WTC11 (cell line): ENCODE results near the gene HNRNPC. TPM values are rescaled to one million over a fixed set of nuclear protein-coding genes. Genes with fewer than 3 reads are reported as not detected.

Source experiments
- ATAC-seq: fragments of 200-7000 bp; cut with Tn5 transposase; 2 replicates; pipeline ENCODE4 v1.10.0; 2021; ENCODE audit warnings: mild to moderate bottlenecking, moderate library complexity
- CTCF ChIA-PET: fragments of 300-600 bp; sonication (Branson Sonifier 250); formaldehyde crosslinking; loops from one replicate; lab custom pipeline; 2021; ENCODE audit warnings: antibody characterized with exemption; lab: Charles Lee
- POLR2A ChIA-PET: fragments of 350-600 bp; sonication (Branson Sonifier 250); formaldehyde crosslinking; loops from one replicate; lab custom pipeline; 2021; ENCODE audit warnings: antibody characterized with exemption; lab: Charles Lee
- DNase-seq: peaks from one replicate; pipeline ENCODE4 v3.0.0; 2021; ENCODE audit warnings: low spot score
- H3K27ac Mint-ChIP-seq: 2 replicates; pipeline ENCODE4 v1.8.0; 2021; ENCODE audit warnings: mixed read lengths
- H3K27me3 Mint-ChIP-seq: 2 replicates; pipeline ENCODE4 v1.8.0; 2021; ENCODE audit warnings: low read depth, mild to moderate bottlenecking, moderate library complexity, mixed read lengths
- H3K36me3 Mint-ChIP-seq: 2 replicates; pipeline ENCODE4 v1.8.0; 2021; ENCODE audit warnings: mixed read lengths
- H3K4me1 Mint-ChIP-seq: 2 replicates; pipeline ENCODE4 v1.8.0; 2022; ENCODE audit warnings: mixed read lengths
- H3K4me3 Mint-ChIP-seq: 2 replicates; pipeline ENCODE4 v1.8.0; 2021; ENCODE audit warnings: mild to moderate bottlenecking, moderate library complexity, mixed read lengths
- H3K9me3 Mint-ChIP-seq: 2 replicates; pipeline ENCODE4 v1.8.0; 2021; ENCODE audit warnings: mixed read lengths
- AR ChIP-seq: fragments of 250-450 bp; sonication (Bioruptor Pico); IDR thresholded peaks from 2 replicates; pipeline ENCODE4 v1.9.0; 2021; ENCODE audit warnings: mild to moderate bottlenecking
- ATF2 ChIP-seq: sonication (generic); formaldehyde crosslinking; IDR thresholded peaks from 2 replicates; pipeline ENCODE4 v1.8.1; 2022; ENCODE audit warnings: low read depth, missing genetic modification reagents, borderline replicate concordance
- ATF6 ChIP-seq: sonication (generic); formaldehyde crosslinking; IDR thresholded peaks from 2 replicates; pipeline ENCODE4 v1.8.1; 2023; ENCODE audit warnings: mild to moderate bottlenecking, missing genetic modification reagents
- CBFB ChIP-seq: sonication (generic); formaldehyde crosslinking; IDR thresholded peaks from 2 replicates; pipeline ENCODE4 v1.8.1; 2022; ENCODE audit warnings: mild to moderate bottlenecking, low read depth, missing genetic modification reagents
- CDX4 ChIP-seq: fragments of 250-450 bp; sonication (Bioruptor Pico); IDR thresholded peaks from 2 replicates; pipeline ENCODE4 v1.9.0; 2021; ENCODE audit warnings: moderate library complexity, mild to moderate bottlenecking, inconsistent platforms, borderline replicate concordance
- HMGA2 ChIP-seq: fragments of 250-450 bp; sonication (Bioruptor Pico); IDR thresholded peaks from 2 replicates; pipeline ENCODE4 v1.4.0; 2021; ENCODE audit warnings: mild to moderate bottlenecking, moderate library complexity
- JUN ChIP-seq: sonication (generic); formaldehyde crosslinking; IDR thresholded peaks from 2 replicates; pipeline ENCODE4 v1.8.0; 2023; ENCODE audit warnings: mild to moderate bottlenecking, missing genetic modification reagents
- MYBL2 ChIP-seq: sonication (generic); formaldehyde crosslinking; IDR thresholded peaks from 2 replicates; pipeline ENCODE4 v1.8.1; 2023; ENCODE audit warnings: mild to moderate bottlenecking, moderate library complexity, missing genetic modification reagents
- NR1H2 ChIP-seq: sonication (generic); formaldehyde crosslinking; IDR thresholded peaks from 2 replicates; pipeline ENCODE4 v1.9.0; 2021; ENCODE audit warnings: mild to moderate bottlenecking, moderate library complexity, missing genetic modification reagents
- NR3C1 ChIP-seq: sonication (generic); formaldehyde crosslinking; conservative IDR thresholded peaks from 2 replicates; pipeline ENCODE4 v1.8.1; 2023; ENCODE audit warnings: low read depth, mild to moderate bottlenecking, missing genetic modification reagents
- PRDM15 ChIP-seq: sonication (generic); formaldehyde crosslinking; IDR thresholded peaks from 2 replicates; pipeline ENCODE4 v1.8.0; 2022; ENCODE audit warnings: missing genetic modification reagents
- PREB ChIP-seq: sonication (generic); formaldehyde crosslinking; IDR thresholded peaks from 2 replicates; pipeline ENCODE4 v1.8.1; 2022; ENCODE audit warnings: mild to moderate bottlenecking, missing genetic modification reagents, moderate library complexity, borderline replicate concordance
- RELA ChIP-seq: sonication (generic); formaldehyde crosslinking; IDR thresholded peaks from 2 replicates; pipeline ENCODE4 v1.8.1; 2022; ENCODE audit warnings: missing genetic modification reagents, mild to moderate bottlenecking, borderline replicate concordance
- STAT6 ChIP-seq: sonication (generic); formaldehyde crosslinking; conservative IDR thresholded peaks from 2 replicates; pipeline ENCODE4 v1.8.1; 2023; ENCODE audit warnings: mild to moderate bottlenecking, low read depth, missing genetic modification reagents, moderate library complexity
- TEAD4 ChIP-seq: sonication (generic); formaldehyde crosslinking; IDR thresholded peaks from 2 replicates; pipeline ENCODE4 v1.8.0; 2022; ENCODE audit warnings: mild to moderate bottlenecking, missing genetic modification reagents
- USF1 ChIP-seq: sonication (generic); formaldehyde crosslinking; IDR thresholded peaks from 2 replicates; pipeline ENCODE4 v1.8.0; 2022; ENCODE audit warnings: mild to moderate bottlenecking, missing genetic modification reagents
- ZNF263 ChIP-seq: sonication (generic); formaldehyde crosslinking; IDR thresholded peaks from 2 replicates; pipeline ENCODE4 v1.8.1; 2022; ENCODE audit warnings: low read depth, mild to moderate bottlenecking, moderate library complexity, missing genetic modification reagents
- ZNF416 ChIP-seq: fragments of 250-450 bp; sonication (Bioruptor Pico); IDR thresholded peaks from 2 replicates; pipeline ENCODE4 v1.9.0; 2021; ENCODE audit warnings: mild to moderate bottlenecking, inconsistent platforms
- ZNF671 ChIP-seq: fragments of 250-450 bp; sonication (Bioruptor Pico); IDR thresholded peaks from 2 replicates; pipeline ENCODE4 v1.8.0; 2021; ENCODE audit warnings: mild to moderate bottlenecking
- total RNA-seq: library from RNA; stranded (reverse); gene quantifications from 3 replicates; pipeline ENCODE4 v1.2.3, GENCODE V29; 2021

HNRNPC gene
- total RNA-seq, 1 experiment from 2014 or later: 982 TPM

- no peak for TF ChIP-seq ZNF671
- TF ChIP-seq USF1: no peak
- no peak for TF ChIP-seq JUN (CRISPR knock-in tag)
- TF ChIP-seq ATF6 (CRISPR knock-in tag): no peak
- no peak for TF ChIP-seq CDX4
- TF ChIP-seq ZNF416 (CRISPR knock-in tag): no peak
- no peak for TF ChIP-seq NR1H2
- TF ChIP-seq PREB: no peak
- no peak for TF ChIP-seq CBFB (CRISPR knock-in tag)
- no peak for TF ChIP-seq TEAD4 (CRISPR knock-in tag)
- TF ChIP-seq NR3C1 (CRISPR knock-in tag): no peak
- no peak for TF ChIP-seq PRDM15 (CRISPR knock-in tag)
- no peak for TF ChIP-seq RELA (CRISPR knock-in tag)
- no peaks in the 10 kb centered on the region for H3K36me3 Mint-ChIP-seq
- CTCF ChIA-PET: no interaction called here
Observed at GRCh38 chr14:21162081-21162480, 107.2 kb downstream of the HNRNPC start.

GRCh38 chr14:21160061-21160610 is 109.1 kb downstream of the HNRNPC start:
- H3K27me3 Mint-ChIP-seq: peaks cover 25% of the 10 kb centered on the region
- no peaks in the 10 kb centered on the region for H3K36me3 Mint-ChIP-seq
- ATAC-seq (no peak), DNase-seq (no peak)
- H3K27ac Mint-ChIP-seq: no peak overlapping the region
- no peaks in the 10 kb centered on the region for H3K4me1 Mint-ChIP-seq
- H3K4me3 Mint-ChIP-seq: no peak overlapping the region
- no peaks in the 10 kb centered on the region for H3K9me3 Mint-ChIP-seq
- ChIA-PET POLR2A (no interaction called here), CTCF (no interaction called here)
- TF ChIP-seq ZNF263 (CRISPR knock-in tag) (no peak), ATF2 (CRISPR knock-in tag) (no peak), HMGA2 (no peak), STAT6 (no peak), TEAD4 (CRISPR knock-in tag) (no peak), CBFB (CRISPR knock-in tag) (no peak), AR (CRISPR knock-in tag) (no peak), MYBL2 (CRISPR knock-in tag) (no peak)

More at GRCh38 chr14:21162081-21162480, 107.2 kb downstream of the HNRNPC start:
- Mint-ChIP-seq H3K27ac (no peak overlapping the region), H3K9me3 (no peaks in the 10 kb centered on the region), H3K4me3 (no peak overlapping the region), H3K4me1 (no peaks in the 10 kb centered on the region), H3K27me3 (peaks cover 10% of the 10 kb centered on the region)
- no peak for DNase-seq
- ATAC-seq: no peak
- POLR2A ChIA-PET: no interaction called here
